ENCODE measurements around the gene EFNB2.

GRCh38 chr13:106505732-106506131, 29.7 kb downstream of the EFNB2 start:
- TF ChIP-seq POLR2AphosphoS5 (IDR thresholded peaks at IDR 0.05) (no peak), POLR2A (IDR thresholded peaks at IDR 0.05) (no peak)
